ENCODE measurements around the gene AP2A2. TPM values are rescaled to one million over a fixed set of nuclear protein-coding genes. Genes with fewer than 3 reads are reported as not detected.

The AP2A2 gene
- total RNA-seq, 1 experiment from 2014 or later, result 123 TPM

- in situ Hi-C loops (cut with HindIII; ENCODE audit: low pct_unique_long_range_greater_than_20kb, low sequenced_read_pairs) (no loop called here), intact Hi-C loops (cut with micrococcal nuclease; ENCODE audit: unreplicated experiment) (no loop called here)
- DNase-seq (ENCODE audit: low read depth, low spot score) (no peak), ATAC-seq (no peak)
- TF ChIP-seq SIN3A (IDR thresholded peaks at IDR 0.05; ENCODE audit: borderline replicate concordance, insufficient read depth, low read depth, low read length) (no peak), TCF7L2 (IDR thresholded peaks at IDR 0.05; ENCODE audit: low read depth, low read length) (no peak), POLR2AphosphoS5 (IDR thresholded peaks at IDR 0.05; ENCODE audit: low read depth, low read length) (no peak)
- TF ChIP-seq, protein P1, sequence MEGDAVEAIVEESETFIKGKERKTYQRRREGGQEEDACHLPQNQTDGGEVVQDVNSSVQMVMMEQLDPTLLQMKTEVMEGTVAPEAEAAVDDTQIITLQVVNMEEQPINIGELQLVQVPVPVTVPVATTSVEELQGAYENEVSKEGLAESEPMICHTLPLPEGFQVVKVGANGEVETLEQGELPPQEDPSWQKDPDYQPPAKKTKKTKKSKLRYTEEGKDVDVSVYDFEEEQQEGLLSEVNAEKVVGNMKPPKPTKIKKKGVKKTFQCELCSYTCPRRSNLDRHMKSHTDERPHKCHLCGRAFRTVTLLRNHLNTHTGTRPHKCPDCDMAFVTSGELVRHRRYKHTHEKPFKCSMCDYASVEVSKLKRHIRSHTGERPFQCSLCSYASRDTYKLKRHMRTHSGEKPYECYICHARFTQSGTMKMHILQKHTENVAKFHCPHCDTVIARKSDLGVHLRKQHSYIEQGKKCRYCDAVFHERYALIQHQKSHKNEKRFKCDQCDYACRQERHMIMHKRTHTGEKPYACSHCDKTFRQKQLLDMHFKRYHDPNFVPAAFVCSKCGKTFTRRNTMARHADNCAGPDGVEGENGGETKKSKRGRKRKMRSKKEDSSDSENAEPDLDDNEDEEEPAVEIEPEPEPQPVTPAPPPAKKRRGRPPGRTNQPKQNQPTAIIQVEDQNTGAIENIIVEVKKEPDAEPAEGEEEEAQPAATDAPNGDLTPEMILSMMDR (IDR thresholded peaks at IDR 0.05), result no peak
- TF ChIP-seq, protein P2, sequence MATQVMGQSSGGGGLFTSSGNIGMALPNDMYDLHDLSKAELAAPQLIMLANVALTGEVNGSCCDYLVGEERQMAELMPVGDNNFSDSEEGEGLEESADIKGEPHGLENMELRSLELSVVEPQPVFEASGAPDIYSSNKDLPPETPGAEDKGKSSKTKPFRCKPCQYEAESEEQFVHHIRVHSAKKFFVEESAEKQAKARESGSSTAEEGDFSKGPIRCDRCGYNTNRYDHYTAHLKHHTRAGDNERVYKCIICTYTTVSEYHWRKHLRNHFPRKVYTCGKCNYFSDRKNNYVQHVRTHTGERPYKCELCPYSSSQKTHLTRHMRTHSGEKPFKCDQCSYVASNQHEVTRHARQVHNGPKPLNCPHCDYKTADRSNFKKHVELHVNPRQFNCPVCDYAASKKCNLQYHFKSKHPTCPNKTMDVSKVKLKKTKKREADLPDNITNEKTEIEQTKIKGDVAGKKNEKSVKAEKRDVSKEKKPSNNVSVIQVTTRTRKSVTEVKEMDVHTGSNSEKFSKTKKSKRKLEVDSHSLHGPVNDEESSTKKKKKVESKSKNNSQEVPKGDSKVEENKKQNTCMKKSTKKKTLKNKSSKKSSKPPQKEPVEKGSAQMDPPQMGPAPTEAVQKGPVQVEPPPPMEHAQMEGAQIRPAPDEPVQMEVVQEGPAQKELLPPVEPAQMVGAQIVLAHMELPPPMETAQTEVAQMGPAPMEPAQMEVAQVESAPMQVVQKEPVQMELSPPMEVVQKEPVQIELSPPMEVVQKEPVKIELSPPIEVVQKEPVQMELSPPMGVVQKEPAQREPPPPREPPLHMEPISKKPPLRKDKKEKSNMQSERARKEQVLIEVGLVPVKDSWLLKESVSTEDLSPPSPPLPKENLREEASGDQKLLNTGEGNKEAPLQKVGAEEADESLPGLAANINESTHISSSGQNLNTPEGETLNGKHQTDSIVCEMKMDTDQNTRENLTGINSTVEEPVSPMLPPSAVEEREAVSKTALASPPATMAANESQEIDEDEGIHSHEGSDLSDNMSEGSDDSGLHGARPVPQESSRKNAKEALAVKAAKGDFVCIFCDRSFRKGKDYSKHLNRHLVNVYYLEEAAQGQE (IDR thresholded peaks at IDR 0.05; ENCODE audit: insufficient read depth in 1 of 2, low read depth in 2 of 2, low read length in 1 of 2), result no peak
- POLR2A ChIA-PET, result no interaction called here
- CTCF ChIA-PET, result no interaction called here
- Histone ChIP-seq H3K27ac (ENCODE audit: low read length) (no peak overlapping the region), H3K9me3 (ENCODE audit: control insufficient read depth, insufficient read depth, low read depth, low read length) (no peaks in the 10 kb centered on the region), H3K4me1 (ENCODE audit: control insufficient read depth, insufficient read depth, low read length) (no peaks in the 10 kb centered on the region), H3K27me3 (ENCODE audit: control insufficient read depth, insufficient read depth, low read length) (no peaks in the 10 kb centered on the region), H3K4me3 (ENCODE audit: low read depth in 2 of 2, low read length in 2 of 2) (no peak overlapping the region), H3K36me3 (ENCODE audit: control insufficient read depth, insufficient read depth, low read length) (0 out of 2 replicates have a peak, but pooled peaks cover 2% of the 10 kb centered on the region)
- no TSS peak for BruUV-seq (replicated peaks)
Measured at GRCh38 chr11:967995-968751, 42.5 kb downstream of the AP2A2 start.

DNA sequence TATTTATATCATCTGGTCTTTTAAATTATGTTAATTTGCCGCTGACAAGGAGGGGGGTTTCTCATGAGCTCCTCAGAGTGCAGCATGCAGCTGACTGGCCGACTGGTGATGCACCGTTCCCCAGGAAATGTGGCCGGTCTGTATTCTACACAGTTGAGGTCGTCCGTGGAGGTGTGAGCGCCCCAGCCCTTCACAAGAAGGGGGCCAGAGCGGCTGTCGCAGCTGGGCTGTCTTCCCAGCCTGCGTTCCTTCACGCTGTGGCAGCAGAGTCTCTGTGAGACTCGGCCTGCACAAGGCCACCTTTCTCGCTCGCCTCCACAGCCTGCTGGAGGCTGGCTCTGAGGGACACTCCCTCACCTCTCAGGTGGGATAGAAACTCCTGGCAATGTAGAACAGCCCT lies 43.2 kb downstream of the AP2A2 start:
- POLR2A ChIA-PET, result no interaction called here
- CTCF ChIA-PET, result no interaction called here
- intact Hi-C loops (cut with micrococcal nuclease; ENCODE audit: unreplicated experiment) (no loop called here), in situ Hi-C loops (cut with HindIII; ENCODE audit: low pct_unique_long_range_greater_than_20kb, low sequenced_read_pairs) (no loop called here)
- no TSS peak for BruUV-seq (replicated peaks)
- ATAC-seq (no peak), DNase-seq (ENCODE audit: low read depth, low spot score) (no peak)
- Histone ChIP-seq H3K36me3 (ENCODE audit: control insufficient read depth, insufficient read depth, low read length) (0 out of 2 replicates have a peak, but pooled peaks cover 2% of the 10 kb centered on the region), H3K4me1 (ENCODE audit: control insufficient read depth, insufficient read depth, low read length) (no peaks in the 10 kb centered on the region), H3K4me3 (ENCODE audit: low read depth in 2 of 2, low read length in 2 of 2) (no peak overlapping the region), H3K9me3 (ENCODE audit: control insufficient read depth, insufficient read depth, low read depth, low read length) (no peaks in the 10 kb centered on the region), H3K27ac (ENCODE audit: low read length) (no peak overlapping the region), H3K27me3 (ENCODE audit: control insufficient read depth, insufficient read depth, low read length) (no peaks in the 10 kb centered on the region)
- TF ChIP-seq SIN3A (IDR thresholded peaks at IDR 0.05; ENCODE audit: borderline replicate concordance, insufficient read depth, low read depth, low read length), result no peak
- no peak for TF ChIP-seq TCF7L2 (IDR thresholded peaks at IDR 0.05; ENCODE audit: low read depth, low read length)
- TF ChIP-seq, protein P2 (IDR thresholded peaks at IDR 0.05; ENCODE audit: insufficient read depth in 1 of 2, low read depth in 2 of 2, low read length in 1 of 2), result no peak
- TF ChIP-seq, protein P1 (IDR thresholded peaks at IDR 0.05), result no peak
- TF ChIP-seq POLR2AphosphoS5 (IDR thresholded peaks at IDR 0.05; ENCODE audit: low read depth, low read length), result no peak
